HG03565 (cell line): ENCODE data around the gene SPOCD1.

Experiments
- ATAC-seq: cut with Tn5 transposase; IDR thresholded peaks from one replicate; pipeline ENCODE4 v1.9.1; 2021; ENCODE audit warnings: mild to moderate bottlenecking, moderate library complexity; ENCODE audit not compliant: unreplicated experiment

Gene SPOCD1

GRCh38 chr1:31815752-31816500 is at the start of gene SPOCD1:
TSS of gene SPOCD1 (minus strand) at chr1:31816022. CDS start at chr1:31815333, 689 bp downstream.
- no peak for ATAC-seq

GRCh38 chr1:31862071-31862470 is 46.2 kb upstream of the SPOCD1 start:
- ATAC-seq: no peak

- no peak for ATAC-seq
Observed at GRCh38 chr1:31861346-31861745, 45.5 kb upstream of the SPOCD1 start.

GRCh38 chr1:31860581-31860980 is 44.8 kb upstream of the SPOCD1 start:
- ATAC-seq: no peak

GRCh38 chr1:31859719-31860118 is 43.9 kb upstream of the SPOCD1 start:
- no peak for ATAC-seq

- ATAC-seq: no peak
Observed at GRCh38 chr1:31859044-31859443, 43.2 kb upstream of the SPOCD1 start.

- no peak for ATAC-seq
Observed at GRCh38 chr1:31857863-31858262, 42.0 kb upstream of the SPOCD1 start.

GRCh38 chr1:31856140-31856539 is 40.3 kb upstream of the SPOCD1 start:
- no peak for ATAC-seq

- no peak for ATAC-seq
Observed at GRCh38 chr1:31855038-31855845, 39.4 kb upstream of the SPOCD1 start.

- ATAC-seq: no peak
Observed at GRCh38 chr1:31849653-31850052, 33.8 kb upstream of the SPOCD1 start.

GRCh38 chr1:31848381-31848897 is 32.6 kb upstream of the SPOCD1 start:
- no peak for ATAC-seq

GRCh38 chr1:31846484-31846883 is 30.7 kb upstream of the SPOCD1 start:
- no peak for ATAC-seq

GRCh38 chr1:31843506-31843905 is 27.7 kb upstream of the SPOCD1 start:
- ATAC-seq: no peak

- ATAC-seq: no peak
Observed at GRCh38 chr1:31839662-31840343, 24.0 kb upstream of the SPOCD1 start.

GRCh38 chr1:31837451-31838158 is 21.8 kb upstream of the SPOCD1 start:
- ATAC-seq: no peak

- ATAC-seq: no peak
Observed at GRCh38 chr1:31836638-31837037, 20.8 kb upstream of the SPOCD1 start.

GRCh38 chr1:31835415-31835814 is 19.6 kb upstream of the SPOCD1 start:
- ATAC-seq: no peak

- no peak for ATAC-seq
Observed at GRCh38 chr1:31834501-31834900, 18.7 kb upstream of the SPOCD1 start.

- ATAC-seq: no peak
Observed at GRCh38 chr1:31831397-31832378, 15.9 kb upstream of the SPOCD1 start.

- ATAC-seq: no peak
Observed at GRCh38 chr1:31830511-31830910, 14.7 kb upstream of the SPOCD1 start.
